T-helper 2 cell treated with Interferon-gamma antibody and Interleukin-4, amounts not matched to agents 5 μg/mL and 100 μg/mL, for 36 hours (primary cell): ENCODE measurements around the gene STX4.

Experiments used
- DNase-seq: peaks from one replicate; pipeline ENCODE4 v3.0.0; 2021; ENCODE audit warnings: low spot score
- H3K27ac Mint-ChIP-seq: one replicate; pipeline ENCODE4 v1.8.0; 2021; ENCODE audit warnings: mild to moderate bottlenecking, mixed read lengths
- H3K27me3 Mint-ChIP-seq: one replicate; pipeline ENCODE4 v1.8.0; 2021; ENCODE audit warnings: low read depth, mixed read lengths
- H3K36me3 Mint-ChIP-seq: one replicate; pipeline ENCODE4 v1.8.0; 2021; ENCODE audit warnings: low read depth, mixed read lengths
- H3K4me1 Mint-ChIP-seq: one replicate; pipeline ENCODE4 v1.8.0; 2021; ENCODE audit warnings: low read depth, mixed read lengths
- H3K4me3 Mint-ChIP-seq: one replicate; pipeline ENCODE4 v1.8.0; 2022; ENCODE audit warnings: mild to moderate bottlenecking, moderate library complexity, mixed read lengths
- H3K9me3 Mint-ChIP-seq: one replicate; pipeline ENCODE4 v1.8.0; 2021; ENCODE audit warnings: mixed read lengths

The STX4 gene

DNA sequence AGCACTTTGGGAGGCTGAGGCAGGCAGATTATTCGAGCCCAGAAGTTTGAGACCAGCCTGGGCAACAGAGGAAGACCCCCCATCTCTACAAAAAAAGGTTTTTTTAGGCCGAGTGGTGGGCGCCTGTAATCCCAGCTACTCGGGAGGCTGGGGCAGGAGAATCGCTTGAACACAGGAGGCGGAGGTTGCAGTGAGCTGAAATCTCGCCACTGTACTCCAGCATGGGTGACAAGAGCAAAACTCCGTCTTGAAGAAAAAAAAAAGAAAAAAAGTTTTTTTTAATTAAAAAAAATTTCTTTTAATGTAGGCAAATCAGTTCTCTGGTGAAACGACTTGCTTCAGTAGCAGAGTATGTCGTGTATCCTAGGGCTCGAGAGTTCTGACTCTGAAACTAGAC is 37.4 kb upstream of the STX4 start:
- Mint-ChIP-seq H3K4me1 (peaks cover 12% of the 10 kb centered on the region), H3K27me3 (peaks cover 4% of the 10 kb centered on the region), H3K27ac (no peak overlapping the region), H3K9me3 (no peaks in the 10 kb centered on the region), H3K4me3 (peak overlapping the region; percentile 48), H3K36me3 (no peaks in the 10 kb centered on the region)
- no peak for DNase-seq

DNA sequence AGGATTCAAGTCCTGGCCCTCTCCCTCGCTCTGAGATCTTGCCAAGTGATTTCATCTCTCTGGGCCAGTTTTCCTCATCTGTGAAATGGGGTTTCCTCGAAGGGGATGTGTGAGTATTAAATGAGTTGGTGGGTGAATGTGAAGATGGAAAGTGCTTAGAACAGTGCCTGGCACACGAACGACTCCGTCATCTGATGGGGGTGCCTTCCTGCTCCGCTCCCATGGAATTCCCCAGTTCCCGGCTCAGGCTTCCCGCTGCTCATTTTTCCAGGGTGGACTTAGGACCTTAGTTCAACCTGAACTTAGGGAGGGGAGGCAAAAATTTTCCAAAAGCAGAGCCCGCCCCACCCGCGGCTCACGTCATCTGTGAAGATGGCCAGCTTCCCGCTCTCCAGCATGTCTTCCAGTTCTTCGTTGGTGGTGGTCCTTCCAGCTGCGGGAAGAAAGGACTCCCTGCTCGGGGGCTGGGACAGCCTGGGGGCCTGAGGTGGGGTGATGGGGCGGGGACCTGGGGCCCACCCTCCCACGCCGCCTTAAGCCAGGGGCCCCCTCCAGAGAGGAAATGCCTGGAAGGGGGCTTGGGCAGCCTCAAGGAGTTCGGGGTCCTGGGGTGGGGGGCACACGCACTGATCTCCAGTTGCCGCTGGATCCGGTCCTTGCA is 36.9 kb upstream of the STX4 start:
- peak overlapping the region; percentile 79 for H3K27ac Mint-ChIP-seq
- peaks cover 4% of the 10 kb centered on the region for H3K27me3 Mint-ChIP-seq
- DNase-seq: no peak
- peak overlapping the region; percentile 89 for H3K4me3 Mint-ChIP-seq
- H3K4me1 Mint-ChIP-seq: peaks cover 12% of the 10 kb centered on the region
- H3K36me3 Mint-ChIP-seq: no peaks in the 10 kb centered on the region
- no peaks in the 10 kb centered on the region for H3K9me3 Mint-ChIP-seq

DNA sequence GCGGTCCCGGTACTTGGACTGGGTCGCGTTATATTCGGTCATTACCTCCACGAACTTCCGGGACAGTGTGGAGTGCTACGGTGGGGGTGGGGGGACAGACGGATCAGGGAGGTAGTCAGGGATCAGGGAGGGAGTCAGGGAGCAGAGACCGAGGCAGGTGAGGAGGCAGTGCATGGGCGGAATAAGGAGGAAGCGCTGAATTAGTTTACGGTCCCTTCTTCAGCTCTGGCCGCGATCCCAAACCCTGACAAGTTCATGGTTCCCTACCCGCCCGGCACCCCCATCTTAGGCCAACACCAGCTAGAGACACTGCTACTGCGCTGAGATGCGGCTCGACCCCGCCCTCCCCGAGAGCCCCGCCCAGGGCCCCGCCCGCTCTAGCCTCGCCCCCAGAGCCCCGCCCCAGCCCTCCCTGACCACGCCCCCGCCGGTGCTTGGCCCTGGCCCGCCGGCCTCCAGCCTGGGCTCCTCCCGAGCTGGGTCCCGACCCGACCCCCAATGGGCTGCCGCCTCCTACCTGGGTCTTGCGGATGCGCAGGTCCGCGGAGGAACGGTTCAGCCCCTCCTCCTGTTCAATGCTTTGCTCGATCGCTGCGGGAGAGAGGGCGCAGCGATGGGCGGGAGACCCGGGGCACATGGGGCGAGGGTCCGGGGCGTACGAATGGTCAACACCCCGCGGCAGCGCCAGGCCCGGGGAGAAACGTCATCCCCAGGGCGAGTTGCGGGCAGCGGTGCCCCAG is 36.2 kb upstream of the STX4 start:
- Mint-ChIP-seq H3K36me3 (no peaks in the 10 kb centered on the region), H3K4me1 (peaks cover 12% of the 10 kb centered on the region), H3K27me3 (peaks cover 4% of the 10 kb centered on the region), H3K4me3 (peak overlapping the region; percentile 89), H3K9me3 (no peaks in the 10 kb centered on the region), H3K27ac (peak overlapping the region; percentile 79)
- peak; percentile 66 for DNase-seq

DNA sequence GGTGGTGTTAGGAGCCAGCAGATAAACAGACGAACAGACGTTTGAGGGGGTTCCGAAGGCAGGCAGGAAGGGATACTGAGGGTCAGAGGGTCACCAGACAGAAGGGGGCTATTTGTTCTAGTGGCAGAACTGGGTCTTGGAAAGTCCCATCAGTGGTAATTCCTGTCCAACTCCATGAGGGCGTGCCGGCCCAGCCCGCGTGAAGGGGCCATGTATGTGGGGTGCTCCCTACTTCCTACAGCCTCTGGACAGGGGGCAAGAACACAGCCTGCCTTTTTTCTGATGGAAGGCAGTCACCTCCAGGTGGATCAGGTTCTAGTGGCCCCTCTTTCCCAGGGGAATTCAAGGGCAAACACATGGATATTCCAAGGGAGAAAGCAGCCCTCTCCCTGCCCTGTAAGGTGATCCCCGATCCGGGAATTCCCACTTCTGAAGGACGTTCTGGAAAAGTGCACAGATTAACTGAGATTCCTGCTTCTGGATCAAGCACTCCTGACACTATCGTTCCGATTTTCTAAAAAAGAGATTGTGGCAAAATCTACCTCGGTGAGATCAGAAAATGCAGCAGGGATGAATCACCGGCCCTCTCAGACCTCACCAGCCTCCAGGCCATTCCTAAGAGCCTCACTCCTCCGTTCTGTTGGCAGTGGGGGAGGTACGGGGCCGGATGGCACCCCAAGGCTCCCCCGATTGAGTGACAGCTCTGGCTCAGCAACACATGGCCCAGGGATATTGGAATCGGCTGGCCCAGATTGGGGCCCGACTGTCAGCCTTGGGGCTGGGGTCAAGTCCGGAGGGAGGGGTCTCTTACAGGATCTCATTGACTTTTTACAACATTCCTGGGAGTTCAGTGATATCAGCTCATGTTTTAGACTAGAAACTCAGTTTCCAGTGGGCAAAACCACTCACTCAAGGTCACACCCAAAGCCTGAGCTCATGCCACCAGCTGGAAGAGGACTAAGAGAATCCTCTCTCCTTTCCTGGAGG is 35.3 kb upstream of the STX4 start:
- peaks cover 4% of the 10 kb centered on the region for H3K27me3 Mint-ChIP-seq
- no peaks in the 10 kb centered on the region for H3K9me3 Mint-ChIP-seq
- H3K27ac Mint-ChIP-seq: no peak overlapping the region
- DNase-seq: no peak
- H3K4me3 Mint-ChIP-seq: peak overlapping the region; percentile 61
- peaks cover 8% of the 10 kb centered on the region for H3K4me1 Mint-ChIP-seq
- H3K36me3 Mint-ChIP-seq: no peaks in the 10 kb centered on the region

DNA sequence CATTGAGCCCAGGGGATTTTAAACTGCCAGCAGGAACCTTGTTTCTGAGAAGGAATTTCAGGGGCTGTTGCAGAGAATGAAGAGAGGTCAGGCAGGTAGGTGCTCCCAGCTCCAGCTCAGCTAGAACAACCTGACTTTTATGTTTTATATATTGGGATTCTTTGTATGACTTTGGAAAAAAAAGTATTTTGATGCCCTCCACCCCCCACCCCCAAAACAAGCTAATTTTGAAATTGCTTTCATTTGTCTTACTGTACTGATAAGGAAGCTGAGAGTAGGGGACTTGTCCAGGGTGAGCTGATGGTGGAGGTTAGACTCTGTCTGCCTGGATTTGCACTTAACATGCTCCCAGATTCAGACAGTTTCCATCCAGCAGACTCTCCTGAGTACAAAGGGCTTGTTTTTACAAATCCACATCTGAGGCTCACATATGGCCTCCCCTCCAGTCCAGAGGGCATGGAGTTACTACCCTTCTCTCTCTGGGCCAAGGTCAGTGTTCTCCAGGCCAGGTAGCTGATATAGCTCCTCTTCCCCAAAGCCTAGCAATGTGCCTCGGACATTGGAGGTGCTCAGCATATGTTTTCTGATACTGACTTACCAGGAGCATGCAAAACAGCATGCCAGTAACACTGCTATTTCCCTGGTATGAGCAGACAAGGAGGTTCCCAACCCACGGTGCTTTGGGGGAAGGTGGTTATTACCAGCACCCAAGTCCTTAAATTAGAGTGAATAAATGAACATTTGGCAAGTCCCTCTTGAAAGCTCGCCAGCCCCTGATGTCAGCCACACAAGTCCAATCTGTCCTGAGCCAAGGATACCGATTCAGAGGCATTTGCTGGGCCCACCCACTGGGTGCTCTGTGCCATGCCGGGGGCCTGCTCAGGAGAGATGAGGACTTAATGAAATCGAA is 34.3 kb upstream of the STX4 start:
- no peak overlapping the region for H3K27ac Mint-ChIP-seq
- H3K4me1 Mint-ChIP-seq: peaks cover 8% of the 10 kb centered on the region
- no peak for DNase-seq
- peaks cover 4% of the 10 kb centered on the region for H3K27me3 Mint-ChIP-seq
- H3K4me3 Mint-ChIP-seq: no peak overlapping the region
- H3K9me3 Mint-ChIP-seq: no peaks in the 10 kb centered on the region
- H3K36me3 Mint-ChIP-seq: no peaks in the 10 kb centered on the region

DNA sequence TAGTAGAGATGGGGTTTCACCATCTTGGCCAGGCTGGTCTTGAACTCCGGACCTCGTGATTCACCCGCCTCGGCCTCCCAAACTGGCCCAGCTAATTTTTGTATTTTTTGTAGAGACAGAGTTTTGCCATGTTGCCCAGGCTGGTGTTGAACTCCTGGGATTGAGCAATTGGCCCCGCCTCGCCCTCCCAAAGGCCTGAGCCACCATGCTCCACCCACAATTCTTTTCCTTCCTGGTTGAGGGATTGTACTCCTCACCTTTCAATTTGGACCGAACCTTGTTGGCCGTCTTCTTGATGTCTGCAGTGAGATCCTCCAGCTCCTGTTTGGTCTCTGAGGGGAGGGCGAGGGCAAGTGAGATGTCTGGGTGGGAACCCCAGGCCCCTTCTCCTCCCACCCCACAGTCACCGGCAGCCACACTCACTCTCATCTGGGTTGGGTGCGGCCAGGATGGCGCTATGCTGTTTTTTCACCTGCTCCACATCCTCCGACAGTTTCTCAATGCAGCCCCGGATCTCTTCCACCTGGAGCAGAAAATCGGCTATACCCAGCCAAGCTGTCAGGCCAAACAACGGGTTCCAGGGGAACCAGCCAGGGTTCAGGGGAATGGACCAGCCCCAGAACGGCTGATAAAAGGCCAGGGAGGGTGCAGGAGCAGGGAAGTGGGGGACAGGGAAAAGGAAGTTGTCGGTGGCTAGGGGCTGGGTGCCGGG is 32.5 kb upstream of the STX4 start:
- Mint-ChIP-seq H3K36me3 (no peaks in the 10 kb centered on the region), H3K27ac (no peak overlapping the region), H3K4me1 (peaks cover 6% of the 10 kb centered on the region), H3K4me3 (no peak overlapping the region), H3K9me3 (no peaks in the 10 kb centered on the region), H3K27me3 (peaks cover 8% of the 10 kb centered on the region)
- DNase-seq: no peak

DNA sequence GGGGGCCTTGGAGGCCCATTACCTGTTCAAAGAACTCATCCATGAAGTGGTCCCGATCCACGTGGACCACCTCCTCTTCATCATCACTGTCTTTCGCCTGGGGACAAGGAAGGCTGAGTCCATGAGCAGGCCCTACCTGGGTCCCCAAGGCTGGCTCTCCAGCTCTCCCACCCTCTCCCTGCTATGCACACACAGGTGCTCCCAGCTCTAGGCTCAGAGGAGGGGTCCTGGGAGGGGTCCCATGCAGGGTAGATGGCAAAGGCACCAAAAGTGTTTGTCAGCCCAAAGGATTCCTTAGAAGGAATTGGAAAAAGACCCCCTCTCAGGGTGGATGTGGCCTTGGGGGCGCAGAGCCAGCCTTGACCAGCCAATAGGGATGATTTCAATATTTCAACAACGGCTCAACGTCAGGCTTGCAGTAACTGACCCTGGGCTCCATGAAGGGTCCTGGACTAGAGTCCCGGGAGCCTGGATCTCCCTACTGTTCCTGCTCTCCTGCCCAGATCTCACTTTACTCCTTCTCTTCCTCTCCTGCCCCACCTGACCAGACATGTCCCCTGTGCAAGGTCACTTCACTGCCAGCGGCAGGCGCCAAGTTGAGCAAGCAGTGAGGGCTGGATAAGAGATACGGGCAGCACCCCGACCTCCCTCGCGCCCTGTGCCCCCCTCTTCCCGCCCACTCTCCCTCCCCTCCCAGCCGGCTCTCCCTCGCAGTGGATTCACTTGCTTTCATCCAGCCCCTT is 31.7 kb upstream of the STX4 start:
- no peaks in the 10 kb centered on the region for H3K9me3 Mint-ChIP-seq
- H3K27me3 Mint-ChIP-seq: peaks cover 8% of the 10 kb centered on the region
- no peak for DNase-seq
- H3K36me3 Mint-ChIP-seq: no peaks in the 10 kb centered on the region
- peaks cover 2% of the 10 kb centered on the region for H3K4me1 Mint-ChIP-seq
- no peak overlapping the region for H3K4me3 Mint-ChIP-seq
- no peak overlapping the region for H3K27ac Mint-ChIP-seq

DNA sequence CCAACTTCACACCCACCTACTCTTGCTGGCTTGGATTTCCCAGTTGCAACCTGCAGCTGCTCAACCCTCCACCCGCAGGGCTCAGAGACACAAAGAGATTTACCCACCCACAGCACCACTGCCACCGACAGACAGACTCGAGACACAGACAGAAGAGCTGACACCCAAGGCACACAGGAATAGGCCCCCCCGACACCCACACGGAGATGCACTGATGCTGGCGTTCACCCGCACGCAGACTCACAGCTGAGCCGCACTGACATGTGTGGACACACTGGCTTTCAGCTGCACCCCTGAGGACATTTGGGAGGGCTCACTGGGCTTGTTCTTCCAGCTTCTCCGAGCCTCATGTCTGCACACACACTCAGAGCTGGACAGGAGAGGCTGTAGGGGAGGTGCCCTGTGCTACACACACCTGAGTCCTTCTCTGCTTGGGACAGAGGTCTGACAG is 31.1 kb upstream of the STX4 start:
- H3K27ac Mint-ChIP-seq: no peak overlapping the region
- H3K4me3 Mint-ChIP-seq: no peak overlapping the region
- no peaks in the 10 kb centered on the region for H3K4me1 Mint-ChIP-seq
- H3K27me3 Mint-ChIP-seq: peaks cover 10% of the 10 kb centered on the region
- H3K36me3 Mint-ChIP-seq: no peaks in the 10 kb centered on the region
- H3K9me3 Mint-ChIP-seq: no peaks in the 10 kb centered on the region
- no peak for DNase-seq

DNA sequence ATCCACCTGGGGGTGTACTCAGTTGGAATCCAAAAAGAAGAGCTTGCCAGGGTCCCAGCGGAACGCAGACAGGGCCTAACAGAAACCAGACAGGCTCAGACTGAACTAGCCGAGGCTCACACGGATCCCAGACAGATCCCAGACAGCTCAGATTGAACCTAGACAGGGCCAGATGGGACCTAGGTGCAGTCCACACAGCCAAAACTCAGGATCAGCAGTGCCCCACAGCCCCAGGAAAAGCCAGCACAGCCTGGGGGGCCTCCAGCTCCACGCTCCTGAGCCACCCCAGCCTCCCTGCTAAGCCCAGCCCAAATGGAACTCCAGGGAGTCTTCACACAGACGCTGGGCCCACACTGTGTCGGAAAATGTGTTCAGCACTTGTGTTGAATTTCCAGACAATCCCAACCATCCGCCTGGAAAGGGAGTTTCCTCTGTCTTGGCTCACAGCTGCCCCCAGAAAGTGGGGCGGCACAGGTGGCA is 30.5 kb upstream of the STX4 start:
- no peaks in the 10 kb centered on the region for H3K4me1 Mint-ChIP-seq
- H3K4me3 Mint-ChIP-seq: no peak overlapping the region
- H3K27ac Mint-ChIP-seq: no peak overlapping the region
- no peaks in the 10 kb centered on the region for H3K9me3 Mint-ChIP-seq
- no peak for DNase-seq
- H3K27me3 Mint-ChIP-seq: peaks cover 11% of the 10 kb centered on the region
- H3K36me3 Mint-ChIP-seq: no peaks in the 10 kb centered on the region

DNA sequence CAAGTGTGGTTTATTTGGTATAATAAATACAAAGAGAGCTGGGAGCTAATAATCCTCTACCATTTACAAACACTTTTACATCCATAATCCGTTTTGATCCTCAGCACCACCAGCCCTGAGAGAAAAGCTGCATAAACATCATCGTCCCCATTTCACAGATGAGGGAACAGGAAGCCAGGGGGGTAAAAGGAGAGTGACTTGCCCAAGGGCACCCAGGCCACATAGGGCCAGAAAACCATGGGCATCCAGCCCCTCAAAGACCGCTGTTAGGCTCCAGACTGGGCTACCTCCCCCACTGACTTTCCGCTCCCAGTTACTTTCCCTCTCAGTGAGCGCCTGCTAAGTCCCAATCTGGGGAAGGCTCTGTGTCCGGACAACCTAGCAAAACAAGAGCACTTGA is 29.6 kb upstream of the STX4 start:
- H3K4me3 Mint-ChIP-seq: no peak overlapping the region
- no peaks in the 10 kb centered on the region for H3K36me3 Mint-ChIP-seq
- H3K4me1 Mint-ChIP-seq: no peaks in the 10 kb centered on the region
- H3K9me3 Mint-ChIP-seq: no peaks in the 10 kb centered on the region
- peaks cover 11% of the 10 kb centered on the region for H3K27me3 Mint-ChIP-seq
- DNase-seq: no peak
- no peak overlapping the region for H3K27ac Mint-ChIP-seq

DNA sequence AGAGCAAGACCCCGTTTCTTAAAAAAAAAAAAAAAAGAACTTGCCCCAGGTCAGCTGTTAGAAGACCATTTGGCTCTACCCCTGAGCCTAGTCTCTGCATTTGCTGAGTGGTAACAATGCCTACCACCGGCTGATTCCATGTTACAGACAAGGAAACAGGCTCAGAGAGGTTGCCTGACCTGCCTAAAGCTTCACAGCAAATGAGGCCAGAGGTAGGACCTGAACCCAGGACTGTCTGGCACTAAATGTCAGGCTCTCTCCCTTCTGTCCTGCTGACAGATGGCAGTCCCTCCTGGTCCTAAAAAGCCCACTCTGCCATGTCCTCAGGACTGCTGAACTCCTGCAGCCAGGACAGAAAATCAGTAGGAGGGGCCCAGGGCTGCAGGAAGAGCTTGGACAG is 28.7 kb upstream of the STX4 start:
- H3K36me3 Mint-ChIP-seq: no peaks in the 10 kb centered on the region
- H3K27me3 Mint-ChIP-seq: peaks cover 11% of the 10 kb centered on the region
- DNase-seq: no peak
- no peaks in the 10 kb centered on the region for H3K4me1 Mint-ChIP-seq
- H3K27ac Mint-ChIP-seq: no peak overlapping the region
- no peaks in the 10 kb centered on the region for H3K9me3 Mint-ChIP-seq
- no peak overlapping the region for H3K4me3 Mint-ChIP-seq

DNA sequence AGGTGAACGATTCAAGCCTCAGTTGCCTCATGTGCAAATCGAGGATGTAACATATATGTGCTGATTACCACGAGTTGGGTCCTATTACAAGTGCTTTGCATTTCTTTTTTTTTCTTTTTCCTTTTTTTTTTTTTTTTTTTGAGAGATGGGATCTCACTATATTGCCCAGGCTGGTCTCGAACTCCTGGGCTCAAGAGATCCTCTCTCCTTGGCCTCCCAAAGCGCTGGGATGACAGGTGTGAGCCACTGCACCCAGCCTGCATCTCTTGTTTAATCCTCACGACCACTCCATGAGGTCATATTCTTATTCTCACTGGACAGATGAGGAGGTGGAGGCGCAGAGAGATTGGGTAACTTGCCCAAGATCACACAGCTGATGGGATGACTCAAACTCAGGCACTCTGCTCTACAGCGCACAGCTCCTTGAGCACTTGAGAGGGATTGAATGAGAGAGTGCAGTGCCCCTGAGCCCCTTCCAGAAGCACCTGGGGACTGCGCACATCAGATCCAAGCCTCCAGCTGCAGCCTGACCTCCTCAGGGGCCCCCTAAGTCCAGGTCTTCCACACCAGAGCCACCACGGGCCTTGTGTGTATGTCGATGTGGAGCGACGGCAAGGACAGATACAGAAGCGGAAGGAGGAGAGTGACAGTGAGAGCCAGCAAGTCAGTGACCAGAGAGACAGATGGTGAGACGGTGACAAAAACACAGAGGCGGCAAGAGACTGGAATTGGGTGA is 27.8 kb upstream of the STX4 start:
- H3K9me3 Mint-ChIP-seq: no peaks in the 10 kb centered on the region

More for the DNA sequence above, 27.8 kb upstream of the STX4 start:
- Mint-ChIP-seq H3K36me3 (no peaks in the 10 kb centered on the region), H3K27me3 (peaks cover 16% of the 10 kb centered on the region), H3K4me1 (no peaks in the 10 kb centered on the region), H3K4me3 (no peak overlapping the region), H3K27ac (no peak overlapping the region)
- DNase-seq: no peak
